Thyroid gland (tissue), 4 donors: ENCODE results near the gene TRPM6.

Experiments
- CTCF ChIP-seq, 6 experiments: fragments of 200-600 bp in 3 of 6; fragments of 450-650 bp in 3 of 6; sonication (generic) in 3 of 6; IDR thresholded peaks; one replicate each; pipeline ENCODE4 v1.5.1; 2016 to 2019; ENCODE audit warnings: antibody characterized with exemption in 6 of 6, mild to moderate bottlenecking in 2 of 6, inconsistent platforms in 1 of 6, moderate library complexity in 1 of 6
- POLR2A ChIP-seq, 2 donors: fragments of 450-650 bp; IDR thresholded peaks; one replicate each; pipeline ENCODE4 v1.6.1; 2017; ENCODE audit warnings: antibody characterized with exemption in 2 of 2, mild to moderate bottlenecking in 2 of 2, moderate library complexity in 1 of 2

GRCh38 chr9:74696520-74696919 is 191.2 kb downstream of the TRPM6 start:
- TF ChIP-seq CTCF (IDR thresholded peaks at IDR 0.05) (no peak), POLR2A (IDR thresholded peaks at IDR 0.05) (no peak)
